ENCODE results near the gene GLP2R. TPM values are rescaled to one million over a fixed set of nuclear protein-coding genes. Genes with fewer than 3 reads are reported as not detected.

Gene GLP2R
- total and polyA plus RNA-seq, 2 of the 8 experiments (the other 6 are each of a cell fraction or from before 2014, with no cell fraction given) = not detected

GRCh38 chr17:9820448-9820847, 5.3 kb upstream of the GLP2R start:
- Histone ChIP-seq H4K20me1 (replicated peaks in 1 of 2; ENCODE audit: control insufficient read depth in 1 of 2, insufficient read depth in 2 of 2, low read length in 2 of 2) (peaks cover 0 to 2% of the 10 kb centered on the region in 2 experiments), H4K8ac (ENCODE audit: extremely low read depth, insufficient read depth, low read length) (no peak overlapping the region), H2BK5ac (ENCODE audit: low read depth, low read length) (no peak overlapping the region), H2BK15ac (ENCODE audit: low read length) (no peak overlapping the region), H3K23ac (ENCODE audit: insufficient read length) (no peak overlapping the region), H3K79me1 (ENCODE audit: low read depth, low read length) (no peaks in the 10 kb centered on the region), H2BK12ac (ENCODE audit: low read depth, low read length) (no peak overlapping the region), H2AK5ac (ENCODE audit: low read depth, low read length) (no peak overlapping the region), H3K36me3 (ENCODE audit: control insufficient read depth in 2 of 4, insufficient read depth in 4 of 4, low read length in 3 of 4) (no peaks in the 10 kb centered on the region), H4K5ac (ENCODE audit: insufficient read length, low read depth, low read length) (no peak overlapping the region), H4K91ac (replicated peaks; ENCODE audit: insufficient read length, low read length) (no peak overlapping the region), H3K4ac (replicated peaks; ENCODE audit: insufficient read length, low read depth, low read length) (no peak overlapping the region), H3K14ac (ENCODE audit: insufficient read length) (no peak overlapping the region), H2BK20ac (ENCODE audit: low read length) (no peak overlapping the region), H3K9me3 (ENCODE audit: insufficient read depth in 2 of 2, low read depth in 1 of 2, low read length in 1 of 2) (no peaks in the 10 kb centered on the region), H2AFZ (ENCODE audit: low read length) (no peak overlapping the region), H3K4me3 (ENCODE audit: extremely low read depth in 1 of 4, insufficient read depth in 2 of 4, low read depth in 3 of 4, low read length in 4 of 4) (no peak overlapping the region), H3K23me2 (ENCODE audit: low read depth, low read length) (peaks cover 4% of the 10 kb centered on the region; the same call in 1 of the 2 replicates), H3K9ac (replicated peaks in 1 of 4; ENCODE audit: extremely low read depth in 1 of 4, low read depth in 3 of 4, low read length in 3 of 4) (no peak overlapping the region), H3K56ac (replicated peaks; ENCODE audit: insufficient read length, low read depth, low read length) (no peak overlapping the region), H3K18ac (ENCODE audit: extremely low read depth, low read length) (no peak overlapping the region), H3K4me2 (ENCODE audit: insufficient read depth in 1 of 2, low read depth in 2 of 2, low read length in 2 of 2) (no peak overlapping the region), H3K27me3 (replicated peaks in 1 of 4; ENCODE audit: control insufficient read depth in 3 of 4, extremely low read depth in 1 of 4, insufficient read depth in 3 of 4, low read length in 3 of 4) (no peaks in the 10 kb centered on the region), H3K27ac (ENCODE audit: low read depth, low read length) (no peak overlapping the region), H2BK120ac (replicated peaks; ENCODE audit: low read depth, low read length) (no peak overlapping the region), H3K79me2 (ENCODE audit: control insufficient read depth in 1 of 2, insufficient read depth in 2 of 2, low read length in 2 of 2) (no peaks in the 10 kb centered on the region), H3K4me1 (replicated peaks in 1 of 4; ENCODE audit: control insufficient read depth in 3 of 4, insufficient read depth in 4 of 4, low read length in 3 of 4) (no peaks in the 10 kb centered on the region)
- ChIA-PET POLR2A (ENCODE audit: partially characterized antibody) (no interaction called here), CTCF (ENCODE audit: partially characterized antibody) (interaction anchor here (0.7 to 1.5 kb wide), 5 partner anchors 10 to 109 kb away, joined by 3 to 4 read pairs (median 3); no protein-coding TSS in a partner anchor)
- FAIRE-seq (no peak), DNase-seq (ENCODE audit: low read depth in 1 of 2, low spot score in 2 of 2) (no peak)
- WGBS, 2 experiments (ENCODE audit: extremely low coverage in 1 of 2, insufficient coverage in 1 of 2, insufficient read length in 1 of 2, insufficient replicate concordance in 2 of 2, low coverage in 1 of 2, low lambda C conversion rate in 2 of 2, missing lambda C conversion rate in 1 of 2) = 80% methylated on average over 3 of the region's 3 CpGs; no CpG with 5 or more reads in 1 of the 2 experiments
- TF ChIP-seq EZH2 (IDR thresholded peaks at IDR 0.05; ENCODE audit: low read depth, low read length, severe bottlenecking) = no peak
- no peak for TF ChIP-seq PHF8 (conservative IDR thresholded peaks at IDR 0.05; ENCODE audit: low read depth, low read length)
- no peak for TF ChIP-seq JUN (IDR thresholded peaks at IDR 0.05; ENCODE audit: low read depth, low read length)
- no peak for TF ChIP-seq TBP (IDR thresholded peaks at IDR 0.05; ENCODE audit: low read depth, low read length)
- no peak for TF ChIP-seq SIN3A (conservative IDR thresholded peaks at IDR 0.05 in 1 of 2, IDR thresholded peaks at IDR 0.05 in 1 of 2; ENCODE audit: low read depth in 1 of 2, low read length in 2 of 2)
- no peak for TF ChIP-seq TAF1 (IDR thresholded peaks at IDR 0.05; ENCODE audit: low read depth, low read length)
- TF ChIP-seq HDAC2 (IDR thresholded peaks at IDR 0.05; ENCODE audit: borderline replicate concordance in 1 of 2, low read depth in 2 of 2, low read length in 2 of 2) = no peak

Measured in H1 (cell line).